GM19452 (cell line): Measurements from ENCODE around the gene CCDC40.

Experiments
- ATAC-seq: cut with Tn5 transposase; IDR thresholded peaks from one replicate; pipeline ENCODE4 v1.9.1; 2021; ENCODE audit not compliant: unreplicated experiment

CCDC40 gene

DNA sequence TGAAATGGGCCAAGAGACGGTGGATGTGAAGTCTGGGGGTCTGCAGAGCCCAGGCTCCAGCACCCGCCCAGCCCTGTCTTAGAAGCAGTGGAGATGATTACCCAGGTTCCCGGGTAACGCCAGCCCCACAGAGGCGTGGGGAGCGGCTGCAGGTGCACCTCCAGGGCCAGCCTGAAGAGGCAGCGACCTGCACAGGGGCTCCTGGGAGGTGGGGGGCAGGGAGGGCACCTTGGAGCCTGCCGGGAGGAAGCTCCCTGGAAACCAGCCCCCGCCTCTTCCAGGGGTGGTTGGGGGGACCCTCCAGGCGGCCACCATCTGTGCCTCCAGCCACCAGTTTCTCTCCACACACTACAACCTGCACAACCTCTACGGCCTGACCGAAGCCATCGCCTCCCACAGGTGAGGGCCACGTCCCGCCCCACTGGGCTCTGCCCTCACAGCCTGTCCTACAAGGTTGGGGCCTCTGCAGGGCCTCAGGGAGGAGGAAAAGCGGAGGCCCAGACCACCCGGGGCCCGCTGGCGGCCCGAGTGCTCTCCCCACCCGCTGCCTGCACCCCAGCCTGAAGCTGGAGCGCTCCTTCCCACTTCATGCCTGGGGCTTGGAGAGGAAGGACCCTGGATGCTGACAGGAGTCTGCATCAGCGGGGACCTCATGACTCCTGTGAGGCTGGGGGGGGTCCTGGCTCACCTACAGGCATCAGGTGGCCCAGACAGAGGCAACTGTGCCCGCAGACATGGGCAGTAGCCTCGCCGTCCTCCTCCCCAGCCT is 75.4 kb downstream of the CCDC40 start:
- no peak for ATAC-seq

DNA sequence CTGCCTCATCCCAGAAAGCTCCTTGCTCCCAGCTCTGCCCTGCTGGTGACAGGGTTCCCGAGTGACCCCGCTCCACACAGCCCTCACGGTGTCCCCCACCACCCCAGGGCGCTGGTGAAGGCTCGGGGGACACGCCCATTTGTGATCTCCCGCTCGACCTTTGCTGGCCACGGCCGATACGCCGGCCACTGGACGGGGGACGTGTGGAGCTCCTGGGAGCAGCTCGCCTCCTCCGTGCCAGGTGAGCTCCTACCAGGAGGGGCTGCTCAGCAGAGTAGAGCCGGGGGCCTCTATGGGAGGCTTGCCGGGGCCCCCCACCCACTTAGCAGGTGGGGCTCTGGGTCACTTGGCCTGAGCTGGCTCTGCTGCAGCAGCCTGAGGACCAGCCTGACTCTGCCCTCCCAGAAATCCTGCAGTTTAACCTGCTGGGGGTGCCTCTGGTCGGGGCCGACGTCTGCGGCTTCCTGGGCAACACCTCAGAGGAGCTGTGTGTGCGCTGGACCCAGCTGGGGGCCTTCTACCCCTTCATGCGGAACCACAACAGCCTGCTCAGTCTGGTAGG is 76.1 kb downstream of the CCDC40 start:
- ATAC-seq, result no peak

DNA sequence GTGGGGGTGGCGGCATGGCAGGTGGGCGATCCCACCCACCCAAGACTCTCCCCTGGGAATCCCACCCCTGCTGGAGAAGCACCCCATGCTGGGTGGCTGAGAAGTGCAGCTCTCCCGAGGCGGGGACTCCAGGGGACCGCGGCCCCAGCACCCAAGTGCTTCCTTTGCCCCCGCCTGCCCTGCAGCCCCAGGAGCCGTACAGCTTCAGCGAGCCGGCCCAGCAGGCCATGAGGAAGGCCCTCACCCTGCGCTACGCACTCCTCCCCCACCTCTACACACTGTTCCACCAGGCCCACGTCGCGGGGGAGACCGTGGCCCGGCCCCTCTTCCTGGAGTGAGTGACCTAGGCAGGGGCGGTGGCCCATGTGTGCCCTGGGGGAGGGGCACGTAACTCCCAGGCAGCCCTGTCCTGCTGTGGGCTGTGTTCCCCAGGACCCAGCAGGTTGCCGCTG is 76.6 kb downstream of the CCDC40 start:
- ATAC-seq, result no peak

DNA sequence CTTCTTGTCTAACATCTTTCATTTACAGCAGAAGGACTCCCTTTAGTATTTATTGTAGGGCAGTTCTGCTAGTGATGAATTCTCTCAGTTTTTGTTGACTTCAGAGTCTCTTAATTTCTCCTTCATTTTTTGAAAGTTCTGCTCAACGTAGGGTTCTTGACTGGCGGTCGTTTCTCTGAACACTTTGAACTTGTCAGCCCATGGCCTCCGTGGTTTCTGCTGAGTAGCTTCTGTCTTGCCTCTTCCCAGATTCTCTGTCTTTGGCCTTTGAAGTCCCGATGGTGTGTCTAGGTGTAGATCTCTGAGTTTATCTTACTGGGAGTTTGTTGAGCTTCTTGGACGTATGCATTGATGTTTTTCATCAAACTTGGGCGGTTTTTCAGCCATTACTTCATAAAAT is 78.3 kb downstream of the CCDC40 start:
- ATAC-seq, result no peak

DNA sequence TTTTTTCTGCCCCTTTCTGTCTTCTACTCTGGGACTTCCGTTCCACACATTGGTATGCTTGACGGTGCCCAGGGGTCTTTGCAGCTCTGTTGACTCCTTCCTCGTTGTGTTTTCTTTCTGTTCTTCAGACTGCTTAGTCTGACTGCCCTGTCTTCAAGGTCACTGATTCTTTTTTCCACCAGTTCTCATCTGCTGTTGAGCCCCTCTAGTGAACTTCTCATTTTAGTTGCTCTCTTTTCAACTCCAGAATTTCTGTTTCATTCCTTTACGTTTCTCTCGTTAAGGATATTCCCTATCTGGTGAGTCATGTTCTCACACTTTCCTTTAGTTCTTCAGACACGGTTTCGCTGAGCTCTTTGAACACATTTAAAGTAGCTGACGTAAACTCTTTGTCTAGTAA is 78.7 kb downstream of the CCDC40 start:
- ATAC-seq, result no peak

DNA sequence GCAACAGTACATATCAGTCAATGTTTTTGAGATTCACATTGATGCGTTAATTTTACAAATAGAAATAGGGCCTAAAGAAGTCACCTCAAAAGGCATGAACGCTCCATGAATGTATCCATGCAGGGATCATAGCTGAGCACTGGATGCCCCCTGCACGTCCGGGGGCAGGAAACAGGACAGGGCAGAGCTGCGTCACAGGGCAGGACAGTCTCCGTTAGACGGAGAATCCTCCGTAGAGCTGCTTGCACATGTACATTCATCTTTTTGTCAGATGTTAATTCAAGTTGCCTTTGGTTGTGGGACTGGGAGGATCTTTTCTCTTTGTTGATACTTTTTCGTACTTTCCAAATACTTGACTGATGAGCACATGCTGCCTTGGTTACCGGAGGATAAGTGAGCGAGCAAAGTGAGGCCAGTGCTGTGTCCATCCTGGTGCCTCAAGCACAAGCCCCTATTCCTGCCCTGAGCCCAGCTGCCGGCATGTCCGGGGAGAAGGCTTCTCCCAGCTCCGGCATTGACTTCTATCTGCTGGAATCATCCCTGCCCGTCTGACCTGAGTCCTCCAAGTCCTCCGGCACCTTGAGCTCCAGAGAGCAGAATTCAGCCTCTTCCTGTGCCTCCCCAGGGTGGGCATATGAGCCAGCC is 80.0 kb downstream of the CCDC40 start:
- no peak for ATAC-seq

DNA sequence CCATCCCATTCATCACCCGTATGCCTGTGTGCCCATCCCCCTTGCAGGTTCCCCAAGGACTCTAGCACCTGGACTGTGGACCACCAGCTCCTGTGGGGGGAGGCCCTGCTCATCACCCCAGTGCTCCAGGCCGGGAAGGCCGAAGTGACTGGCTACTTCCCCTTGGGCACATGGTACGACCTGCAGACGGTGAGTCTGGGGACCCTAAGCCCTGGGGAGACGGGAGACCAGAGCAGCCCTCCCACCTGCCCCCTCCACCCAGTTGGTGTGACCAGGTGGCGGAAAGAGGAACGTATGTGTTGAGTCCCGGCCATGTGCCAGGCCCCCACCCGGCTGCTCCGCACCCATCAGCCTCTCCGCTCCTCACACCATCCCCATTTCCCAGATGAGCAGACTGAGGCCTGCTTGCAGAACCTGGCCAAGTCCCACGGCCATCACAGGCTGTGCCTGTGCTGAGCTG is 80.5 kb downstream of the CCDC40 start:
- ATAC-seq, result no peak

DNA sequence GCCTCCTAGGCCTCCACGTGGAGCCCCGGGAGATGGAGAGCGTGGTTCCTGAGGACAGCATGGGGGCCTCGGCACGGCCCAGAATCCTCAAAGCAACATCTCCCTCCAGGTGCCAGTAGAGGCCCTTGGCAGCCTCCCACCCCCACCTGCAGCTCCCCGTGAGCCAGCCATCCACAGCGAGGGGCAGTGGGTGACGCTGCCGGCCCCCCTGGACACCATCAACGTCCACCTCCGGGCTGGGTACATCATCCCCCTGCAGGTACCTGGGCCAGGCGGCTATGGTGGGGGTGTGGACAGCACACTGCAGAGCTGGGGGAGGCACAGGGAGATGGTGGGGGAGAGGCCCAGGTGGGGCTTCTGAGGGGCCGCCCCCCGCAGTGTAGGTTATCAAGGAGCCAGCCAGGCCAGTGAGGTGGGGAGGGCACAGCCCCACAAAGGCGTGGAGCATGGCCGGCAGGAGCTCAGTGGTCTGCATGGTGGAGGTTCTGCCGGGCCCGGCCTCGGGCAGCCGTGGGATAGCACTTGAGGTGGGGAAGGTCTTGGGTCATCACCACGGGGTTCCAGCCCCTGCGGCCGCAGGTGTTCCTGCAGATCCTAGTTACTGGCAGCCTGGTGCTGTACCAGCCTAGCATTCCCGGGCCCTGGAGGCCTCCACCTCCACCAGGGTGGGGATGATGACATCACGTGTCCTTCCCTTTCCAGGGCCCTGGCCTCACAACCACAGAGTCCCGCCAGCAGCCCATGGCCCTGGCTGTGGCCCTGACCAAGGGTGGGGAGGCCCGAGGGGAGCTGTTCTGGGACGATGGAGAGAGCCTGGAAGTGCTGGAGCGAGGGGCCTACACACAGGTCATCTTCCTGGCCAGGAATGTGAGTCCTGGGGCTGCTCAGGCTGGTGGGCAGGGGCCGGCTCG is 81.3 kb downstream of the CCDC40 start:
- no peak for ATAC-seq

DNA sequence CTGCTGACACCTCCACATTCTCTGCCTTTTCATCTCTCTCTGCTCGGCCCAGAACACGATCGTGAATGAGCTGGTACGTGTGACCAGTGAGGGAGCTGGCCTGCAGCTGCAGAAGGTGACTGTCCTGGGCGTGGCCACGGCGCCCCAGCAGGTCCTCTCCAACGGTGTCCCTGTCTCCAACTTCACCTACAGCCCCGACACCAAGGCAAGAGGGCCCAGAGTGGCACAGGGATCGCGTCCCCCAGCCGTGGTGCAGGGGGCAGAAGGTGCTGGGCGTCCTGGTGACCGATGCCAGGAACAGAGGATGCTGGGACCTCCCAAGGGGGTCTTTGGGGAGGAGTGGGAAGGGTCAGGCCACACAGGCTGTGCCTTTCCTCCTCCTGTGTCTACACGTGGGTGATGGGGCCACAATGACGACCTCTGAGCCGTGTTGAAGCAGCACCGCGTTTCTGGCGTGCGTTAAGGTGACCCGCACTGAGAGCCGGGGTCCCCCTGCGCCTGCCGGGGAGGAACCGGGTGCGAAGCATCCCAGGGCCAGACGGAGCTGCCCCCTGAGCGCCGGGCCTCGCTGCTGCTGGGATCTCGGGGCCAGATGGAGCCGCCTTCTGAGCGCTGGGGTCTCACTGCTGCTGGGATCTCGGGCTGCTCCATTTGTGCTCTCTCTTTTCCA is 82.3 kb downstream of the CCDC40 start:
- ATAC-seq, result no peak

DNA sequence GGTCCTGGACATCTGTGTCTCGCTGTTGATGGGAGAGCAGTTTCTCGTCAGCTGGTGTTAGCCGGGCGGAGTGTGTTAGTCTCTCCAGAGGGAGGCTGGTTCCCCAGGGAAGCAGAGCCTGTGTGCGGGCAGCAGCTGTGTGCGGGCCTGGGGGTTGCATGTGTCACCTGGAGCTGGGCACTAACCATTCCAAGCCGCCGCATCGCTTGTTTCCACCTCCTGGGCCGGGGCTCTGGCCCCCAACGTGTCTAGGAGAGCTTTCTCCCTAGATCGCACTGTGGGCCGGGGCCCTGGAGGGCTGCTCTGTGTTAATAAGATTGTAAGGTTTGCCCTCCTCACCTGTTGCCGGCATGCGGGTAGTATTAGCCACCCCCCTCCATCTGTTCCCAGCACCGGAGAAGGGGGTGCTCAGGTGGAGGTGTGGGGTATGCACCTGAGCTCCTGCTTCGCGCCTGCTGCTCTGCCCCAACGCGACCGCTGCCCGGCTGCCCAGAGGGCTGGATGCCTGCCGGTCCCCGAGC is 82.9 kb downstream of the CCDC40 start:
- ATAC-seq, result no peak

DNA sequence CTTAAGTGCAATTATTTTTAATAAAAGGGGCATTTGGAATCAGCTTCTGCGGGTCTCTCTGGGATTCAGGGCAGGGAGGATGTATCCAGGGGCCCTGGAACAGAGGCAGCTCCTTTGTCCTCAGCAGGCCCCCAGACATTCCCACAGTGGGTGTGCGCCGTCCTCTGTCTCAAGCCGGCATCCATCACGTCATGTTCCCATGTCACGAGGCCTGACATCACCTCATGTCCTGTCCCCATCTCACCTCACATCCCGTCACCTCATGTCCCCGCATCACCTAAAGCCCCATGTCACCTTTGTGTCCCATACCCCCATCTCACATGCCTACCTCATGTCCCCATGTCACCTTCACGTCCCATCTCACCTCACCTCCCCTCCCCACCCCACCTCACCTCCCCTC is 83.4 kb downstream of the CCDC40 start:
- ATAC-seq, result no peak

DNA sequence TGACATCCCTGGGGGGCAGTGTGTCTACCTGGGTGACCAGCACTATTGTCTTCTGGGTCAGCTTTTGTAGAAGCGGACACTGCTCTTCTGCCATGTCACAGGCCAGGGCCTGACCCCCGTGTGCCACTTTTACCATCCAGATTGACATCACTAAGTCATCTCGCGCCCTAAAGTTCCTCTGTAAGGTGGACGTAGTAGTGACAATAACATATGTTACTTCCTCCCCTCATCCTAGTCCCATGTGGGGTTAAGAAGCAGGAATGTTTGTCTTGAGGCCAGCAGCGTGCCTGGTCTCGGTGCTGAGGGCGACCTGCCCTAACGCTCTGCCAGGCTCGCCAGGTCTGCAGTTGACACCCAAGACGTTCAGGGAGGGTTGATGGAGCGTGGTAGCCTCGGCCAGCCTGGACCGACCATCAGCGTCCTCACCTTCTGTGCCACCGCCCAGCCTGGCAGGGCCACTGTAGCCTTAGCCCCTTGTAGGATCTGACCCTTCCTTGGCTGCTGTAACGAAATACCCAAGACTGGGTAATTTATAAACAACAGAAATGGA is 85.7 kb downstream of the CCDC40 start:
- ATAC-seq, result no peak

DNA sequence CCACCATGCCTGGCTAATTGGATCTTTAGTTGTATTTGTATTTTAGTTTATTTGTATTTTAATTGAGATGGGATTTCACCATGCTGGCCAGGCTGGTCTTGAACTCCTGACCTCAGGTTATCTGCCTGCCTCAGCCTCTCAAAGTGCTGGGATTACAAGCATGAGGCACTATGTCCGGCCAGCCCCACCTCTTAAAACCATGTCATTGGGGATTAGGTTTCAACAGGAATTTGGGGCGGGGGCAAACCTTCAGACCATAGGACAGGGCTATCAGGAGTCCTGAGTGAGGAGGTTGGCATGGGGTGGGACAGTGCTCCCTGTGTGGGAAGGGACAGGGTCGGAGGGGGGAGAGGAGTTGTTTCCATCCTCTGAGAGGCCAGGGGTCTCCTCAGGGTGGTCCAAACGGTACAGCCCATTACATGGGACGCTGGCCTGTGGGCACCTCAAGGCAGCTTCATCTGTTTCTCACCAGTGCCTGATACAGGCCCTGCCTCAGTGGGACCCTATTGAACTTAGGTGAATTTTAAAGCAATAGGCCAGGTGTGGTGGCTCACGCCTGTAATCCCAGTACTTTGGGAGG is 86.6 kb downstream of the CCDC40 start:
- ATAC-seq, result no peak

DNA sequence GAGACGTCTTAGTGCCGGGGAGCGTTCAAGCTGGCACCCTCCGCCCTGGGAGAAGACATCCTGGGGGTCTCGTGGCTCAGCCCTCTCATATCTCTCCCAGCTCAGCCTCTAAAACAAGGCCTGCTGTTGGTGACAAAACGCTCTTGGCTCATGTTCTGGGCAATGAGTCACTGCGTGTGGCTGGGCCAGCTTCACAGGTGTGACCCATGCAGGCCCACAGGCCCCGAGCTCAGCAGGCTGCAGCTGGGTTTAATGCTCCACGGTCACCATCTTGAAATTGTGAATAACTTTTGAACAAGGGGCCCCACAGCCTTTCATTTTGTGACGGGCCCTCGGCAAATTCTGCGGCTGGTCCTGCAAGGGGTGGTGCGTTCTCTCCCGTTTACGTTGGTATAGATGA is 87.3 kb downstream of the CCDC40 start:
- no peak for ATAC-seq

DNA sequence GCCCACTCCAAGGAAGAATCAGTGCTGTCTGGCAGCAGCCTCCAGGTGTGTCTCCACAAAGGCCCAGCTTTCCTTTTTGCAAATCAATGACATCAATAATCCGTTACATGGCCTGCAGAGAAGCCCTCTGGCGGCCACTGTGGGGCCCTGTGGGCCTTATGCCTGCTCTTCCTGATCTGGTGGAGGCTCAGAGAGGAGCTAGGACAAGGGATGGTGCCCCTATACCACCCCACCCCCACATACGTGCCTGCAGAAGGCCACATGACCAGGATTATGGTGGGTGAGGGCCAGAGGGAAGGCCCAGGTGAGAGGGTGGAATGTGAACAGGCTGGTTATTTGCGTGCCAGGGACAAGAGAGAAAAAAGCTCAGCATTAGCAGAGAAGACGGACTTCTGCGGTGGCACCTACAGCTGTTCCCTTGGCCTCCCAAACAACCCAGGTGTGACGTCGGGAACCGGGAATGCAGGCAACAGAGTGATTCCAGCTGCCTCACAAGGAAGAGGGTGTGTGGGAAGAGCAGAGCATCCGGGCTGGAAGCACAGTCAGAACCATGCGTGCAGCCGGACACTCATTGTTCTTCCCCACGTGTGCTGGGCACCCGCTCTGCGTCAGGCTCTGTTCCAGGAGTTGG is 88.0 kb downstream of the CCDC40 start:
- no peak for ATAC-seq

DNA sequence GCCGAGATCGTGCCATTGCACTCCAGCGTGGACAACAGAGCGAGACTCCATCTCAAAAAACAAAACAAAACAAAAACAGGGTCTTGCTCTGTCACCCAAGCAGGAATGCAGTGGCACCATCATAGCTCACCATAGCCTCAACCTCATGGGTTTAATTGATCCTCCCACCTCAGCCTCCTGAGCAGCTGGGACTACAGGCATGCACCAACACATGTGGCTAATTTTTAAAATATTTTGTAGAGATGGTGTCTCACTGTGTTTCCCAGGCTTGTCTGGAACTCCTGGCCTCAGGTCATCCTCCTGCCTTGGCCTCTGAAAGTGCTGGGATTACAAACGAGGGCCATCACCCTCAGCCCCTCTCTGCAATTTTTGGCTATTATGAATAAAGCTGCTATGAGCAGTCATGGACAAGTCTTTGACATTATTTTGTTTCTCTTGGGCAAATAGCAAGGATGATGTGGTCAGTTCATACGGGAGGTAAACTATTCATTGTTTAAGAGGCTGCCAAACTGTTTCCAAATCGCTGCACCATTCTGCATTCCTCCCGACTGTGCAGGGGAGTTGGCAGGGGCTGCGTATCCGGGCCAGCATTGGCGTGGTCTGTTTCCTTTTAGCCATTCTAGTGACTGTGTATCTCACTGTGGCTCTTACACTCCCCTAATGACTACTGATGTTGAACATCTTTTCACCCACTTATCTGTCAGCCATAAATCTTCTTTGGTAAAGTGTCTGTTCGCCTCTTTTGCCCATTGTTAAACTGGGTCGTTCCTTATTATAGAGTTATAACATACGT is 89.4 kb downstream of the CCDC40 start:
- no peak for ATAC-seq

DNA sequence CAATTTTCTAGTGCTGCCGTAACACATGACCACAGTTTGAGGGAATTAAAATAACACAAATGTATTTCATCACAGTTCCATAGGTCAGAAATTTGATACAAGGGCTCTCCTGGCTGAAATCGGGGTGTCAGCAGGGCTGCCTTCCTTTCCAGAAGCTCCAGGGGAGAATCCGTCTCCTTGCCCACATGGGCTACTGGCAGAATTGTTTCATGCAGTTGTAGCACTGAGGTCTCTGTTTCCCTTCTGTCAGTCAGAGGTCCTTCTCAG is 89.9 kb downstream of the CCDC40 start:
- ATAC-seq, result no peak

DNA sequence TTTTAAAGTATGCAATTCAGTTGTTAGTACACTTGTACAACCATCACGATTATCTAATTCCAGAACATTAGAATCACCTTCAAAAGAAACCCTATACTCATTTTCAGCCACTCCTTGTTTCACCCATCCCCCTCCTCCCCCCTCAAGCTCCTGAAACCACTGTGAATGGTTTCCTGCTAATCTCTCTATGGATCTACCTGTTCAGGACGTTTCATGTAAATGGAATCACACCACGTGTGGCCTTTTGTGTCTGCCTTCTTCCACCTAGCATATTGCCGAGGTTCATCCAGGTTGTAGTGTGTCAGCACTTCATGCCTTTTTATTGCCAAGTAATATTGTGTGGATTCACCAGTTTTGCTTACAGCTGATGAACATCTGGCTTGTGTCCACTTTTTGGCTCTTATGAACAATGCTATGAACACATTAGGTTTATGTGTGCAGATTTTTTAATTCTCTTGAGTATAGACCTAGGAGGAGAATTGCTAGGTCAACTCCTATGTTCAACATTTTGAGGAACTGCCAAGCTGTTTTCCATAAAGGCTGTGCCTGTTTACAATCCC is 92.6 kb downstream of the CCDC40 start:
- ATAC-seq, result no peak

DNA sequence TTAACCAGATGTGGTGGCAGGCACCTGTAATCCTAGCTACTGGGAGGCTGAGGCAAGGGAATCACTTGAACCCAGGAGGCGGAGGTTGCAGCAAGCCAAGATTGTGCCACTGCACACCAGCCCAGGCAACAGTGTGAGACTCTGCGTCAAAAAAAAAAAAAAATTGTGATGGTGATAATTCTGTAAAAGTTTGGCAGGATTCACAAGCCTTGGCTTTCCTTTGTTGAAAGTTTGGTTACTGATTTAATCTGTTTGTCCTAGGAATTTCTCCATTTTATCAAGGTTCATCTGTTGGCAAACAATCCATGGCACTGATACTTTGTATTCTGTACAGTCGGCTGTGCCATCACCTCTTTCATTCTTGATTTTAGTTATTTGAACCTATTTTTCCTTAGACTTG is 94.5 kb downstream of the CCDC40 start:
- no peak for ATAC-seq
